Testis (tissue), 3 donors: ENCODE results near the gene SLCO3A1. TPM values are rescaled to one million over a fixed set of nuclear protein-coding genes. Genes with fewer than 3 reads are reported as not detected.

Source experiments
- DNase-seq: peaks from one replicate; pipeline ENCODE4 v3.0.0-alpha.2; 2019
- H3K27ac ChIP-seq, 2 donors: fragments of 200-600 bp; sonication (generic); one replicate each; pipeline ENCODE4 v1.5.1; 2019
- H3K27me3 ChIP-seq: fragments of 200-600 bp; sonication (generic); one replicate; pipeline ENCODE4 v1.5.1; 2019
- H3K36me3 ChIP-seq: fragments of 200-600 bp; sonication (generic); one replicate; pipeline ENCODE4 v1.5.1; 2017; ENCODE audit warnings: low read depth; ENCODE audit errors: missing control alignments
- H3K4me1 ChIP-seq: fragments of 200-600 bp; sonication (generic); one replicate; pipeline ENCODE4 v1.5.1; 2019
- H3K4me3 ChIP-seq, 2 donors: fragments of 200-600 bp; sonication (generic); one replicate each; pipeline ENCODE4 v1.5.1; 2017 to 2019
- H3K9me3 ChIP-seq: fragments of 200-600 bp; sonication (generic); one replicate; pipeline ENCODE4 v1.5.1; 2017
- CTCF ChIP-seq, 3 experiments: fragments of 450-650 bp in 2 of 3; fragments of 200-600 bp in 1 of 3; sonication (generic) in 1 of 3; IDR thresholded peaks; one replicate each; pipeline ENCODE4 v1.5.1; 2016 to 2019; ENCODE audit warnings: antibody characterized with exemption in 3 of 3, mild to moderate bottlenecking in 2 of 3, moderate library complexity in 1 of 3
- POLR2A ChIP-seq: fragments of 450-650 bp; IDR thresholded peaks from one replicate; pipeline ENCODE4 v1.6.1; 2017; ENCODE audit warnings: antibody characterized with exemption, mild to moderate bottlenecking, moderate library complexity
- WGBS, 2 donors: methylation state at CpG; one replicate each; pipeline ENCODE4 v1.1.5; 2018; 5-methylcytosine and 5-hydroxymethylcytosine counted together
- intact Hi-C: fragments of 100-400 bp; cut with DNase I; formaldehyde crosslinking; loops from one replicate; pipeline ENCODE4 v1.15.1; 2023; ENCODE audit warnings: low total_unique reads
- polyA plus RNA-seq: library from polyadenylated mRNA; stranded (reverse); fragments of 350-450 nt; fragmentation: Illumina TruSeq; extraction: RNeasy Lipid Tissue Mini Kit (QIAGEN cat#74804); gene quantifications from one replicate; pipeline ENCODE4 v1.2.3, GENCODE V29; 2014; ENCODE audit warnings: low read depth, low replicate concordance; ENCODE audit not compliant: insufficient read depth
- total RNA-seq, 2 donors: library from RNA; depleted of rRNA; stranded (reverse); fragments of >200 nt; gene quantifications; one replicate each; pipeline ENCODE4 v1.2.3, GENCODE V29; 2016

The SLCO3A1 gene
- total and polyA plus RNA-seq, 3 donors from 2014 or later = 76.3 to 144 (median 77.2) TPM

GRCh38 chr15:91940496-91941381 lies 87.2 kb downstream of the SLCO3A1 start:
- peaks cover 32% of the 10 kb centered on the region for H3K4me1 ChIP-seq
- H3K27ac ChIP-seq = no peak overlapping the region
- no peak for DNase-seq
- no peak overlapping the region for H3K4me3 ChIP-seq
- WGBS, 2 donors = 75 to 77% methylated on average over 8 of the region's 8 CpGs
- no peaks in the 10 kb centered on the region for H3K9me3 ChIP-seq
- intact Hi-C loops = no loop called here
- no peaks in the 10 kb centered on the region for H3K27me3 ChIP-seq
- H3K36me3 ChIP-seq = no peaks in the 10 kb centered on the region
- TF ChIP-seq POLR2A (no peak), CTCF (IDR thresholded peaks at IDR 0.05) (no peak)

DNA sequence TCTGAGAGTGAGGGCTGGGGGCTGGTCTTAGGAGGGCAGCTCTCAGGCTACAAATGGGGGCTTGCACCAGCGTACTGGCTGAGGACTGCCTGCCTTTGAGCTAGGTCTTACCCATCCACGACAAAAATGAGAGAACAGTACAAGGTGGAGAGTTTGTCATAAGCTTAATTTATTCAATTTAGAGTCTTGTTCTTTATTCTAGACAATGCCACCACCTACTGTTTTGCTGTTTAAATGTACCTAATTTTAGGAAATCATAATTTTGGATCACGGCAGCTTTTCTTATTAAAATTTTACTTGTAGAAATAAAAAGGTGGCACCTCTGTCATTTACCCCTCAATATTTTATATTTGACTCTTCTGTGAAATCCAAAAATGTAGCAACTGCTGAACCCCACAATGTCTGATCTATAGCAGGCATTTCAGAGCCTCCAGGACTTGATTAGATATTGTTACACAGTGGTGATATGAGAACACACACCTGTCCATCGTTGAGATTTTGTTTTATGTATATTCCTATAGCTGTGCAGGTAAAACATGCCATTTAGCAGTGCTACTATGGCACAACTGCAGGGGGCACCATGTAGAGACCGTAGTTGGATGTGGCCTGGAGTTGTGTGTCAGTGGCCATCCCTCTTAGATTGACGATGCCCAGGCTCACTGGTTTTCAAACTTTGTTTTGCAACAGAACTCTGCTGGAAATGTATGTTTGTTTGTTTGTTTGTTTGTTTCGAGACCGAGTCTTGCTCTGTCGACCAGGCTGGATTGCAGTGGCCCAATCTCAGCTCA lies 88.6 kb downstream of the SLCO3A1 start:
- H3K27ac ChIP-seq = no peak overlapping the region
- no peak overlapping the region for H3K4me3 ChIP-seq
- intact Hi-C loops = no loop called here
- 79 to 81% methylated on average over 9 of the region's 9 CpGs for WGBS, 2 donors
- no peak for DNase-seq
- no peaks in the 10 kb centered on the region for H3K9me3 ChIP-seq
- no peak for TF ChIP-seq POLR2A
- TF ChIP-seq CTCF (IDR thresholded peaks at IDR 0.05) = no peak
- H3K4me1 ChIP-seq = peaks cover 34% of the 10 kb centered on the region
- H3K36me3 ChIP-seq = no peaks in the 10 kb centered on the region
- no peaks in the 10 kb centered on the region for H3K27me3 ChIP-seq

DNA sequence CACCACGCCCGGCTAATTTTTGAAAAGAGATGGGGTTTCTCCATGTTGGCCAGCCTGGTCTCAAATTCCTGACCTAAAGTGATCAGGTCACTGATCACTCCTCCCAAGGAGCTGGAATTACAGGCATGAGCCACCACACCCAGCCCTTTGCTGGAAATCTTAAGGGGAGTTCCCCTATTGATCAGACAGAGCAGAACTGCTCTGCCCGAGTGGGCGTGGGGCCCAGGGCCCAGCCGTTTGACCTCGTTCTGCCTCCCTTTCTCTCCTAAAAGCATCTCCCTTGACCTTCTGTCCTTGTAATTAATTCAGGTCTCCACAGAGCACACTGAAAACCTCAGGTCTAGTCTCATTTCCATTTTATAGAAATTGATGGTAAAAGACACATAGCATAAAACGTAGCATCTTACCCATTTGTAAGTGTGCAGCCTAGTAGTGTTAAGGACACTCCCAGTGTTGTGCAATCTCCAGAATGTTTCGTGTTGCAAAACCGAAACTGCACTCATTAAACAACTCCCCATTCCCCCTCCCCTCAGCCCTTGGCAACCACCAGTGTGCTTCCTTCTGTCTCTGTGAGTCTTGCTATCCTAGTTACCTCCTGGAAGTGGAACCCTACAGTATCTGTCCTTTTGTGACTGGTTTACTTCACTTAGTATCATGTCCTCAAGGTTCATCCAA lies 89.3 kb downstream of the SLCO3A1 start:
- H3K27ac ChIP-seq = peak overlapping the region in 1 of 2 donors; percentile 16
- H3K27me3 ChIP-seq = no peaks in the 10 kb centered on the region
- intact Hi-C loops = no loop called here
- TF ChIP-seq POLR2A (no peak), CTCF (IDR thresholded peaks at IDR 0.05) (no peak)
- no peaks in the 10 kb centered on the region for H3K36me3 ChIP-seq
- WGBS, 2 donors = 41 to 48% methylated on average over 9 of the region's 9 CpGs
- peaks cover 42% of the 10 kb centered on the region for H3K4me1 ChIP-seq
- H3K9me3 ChIP-seq = no peaks in the 10 kb centered on the region
- DNase-seq = peak; percentile 79
- H3K4me3 ChIP-seq = no peak overlapping the region

DNA sequence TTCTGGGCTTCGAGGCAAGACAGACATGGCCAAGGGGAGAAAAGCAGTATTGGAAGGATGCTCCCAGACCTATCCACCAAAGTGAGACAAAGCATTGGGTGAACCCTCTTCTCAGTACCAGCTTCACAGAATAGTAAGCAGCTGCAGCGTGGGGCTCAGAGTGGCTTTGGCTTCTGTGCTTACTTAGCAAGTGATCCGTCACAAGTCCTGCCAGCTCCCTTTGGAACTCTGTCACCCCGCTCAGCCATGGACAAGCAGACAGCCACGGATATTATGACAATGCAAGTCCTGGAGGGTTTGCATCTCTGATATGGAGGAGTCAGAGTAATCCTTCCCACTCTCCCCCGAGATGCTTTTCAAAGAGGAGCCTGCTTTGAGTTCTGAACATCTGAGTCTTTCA lies 90.8 kb downstream of the SLCO3A1 start:
- Histone ChIP-seq H3K27me3 (no peaks in the 10 kb centered on the region), H3K27ac (no peak overlapping the region), H3K9me3 (no peaks in the 10 kb centered on the region), H3K4me3 (no peak overlapping the region), H3K36me3 (no peaks in the 10 kb centered on the region), H3K4me1 (peaks cover 43% of the 10 kb centered on the region)
- 69 to 76% methylated on average over 6 of the region's 6 CpGs for WGBS, 2 donors
- no peak for TF ChIP-seq CTCF (IDR thresholded peaks at IDR 0.05)
- no peak for TF ChIP-seq POLR2A
- no peak for DNase-seq
- intact Hi-C loops = no loop called here
